Endothelial cell of umbilical vein (primary cell): ENCODE measurements around the gene MTRF1. TPM values are rescaled to one million over a fixed set of nuclear protein-coding genes. Genes with fewer than 3 reads are reported as not detected.
A peak's percentile ranks its signal among the peaks of the same experiment; 100 is the strongest.

ENCODE experiments used
- BruUV-seq: library from RNA; stranded (reverse); fragments of 400-500 nt; replicated peaks from 2 replicates; lab custom pipeline; 2021; lab: Mats Ljungman, UMichigan
- CTCF ChIA-PET: fragments of 300-600, 350-600 bp; sonication (Branson Sonifier 250); formaldehyde crosslinking; loops from one replicate; lab custom pipeline; 2021; ENCODE audit warnings: antibody characterized with exemption, inconsistent platforms; lab: Charles Lee
- POLR2A ChIA-PET: fragments of 300-600, 350-600 bp; sonication (Branson Sonifier 250); formaldehyde crosslinking; loops from one replicate; lab custom pipeline; 2021; ENCODE audit warnings: antibody characterized with exemption, inconsistent platforms; lab: Charles Lee
- DNase-seq: peaks from one replicate; pipeline ENCODE4 v3.0.0-alpha.2; 2011; ENCODE audit warnings: low read depth, low spot score
- FAIRE-seq: peaks from 2 replicates; lab custom pipeline; 2011; peaks lifted over from hg19 to GRCh38; lab: Jason Lieb, UNC
- H2AFZ ChIP-seq: 2 replicates; pipeline ENCODE4 v1.6.0; 2012; ENCODE audit warnings: low read depth, low read length, control low read depth, inconsistent platforms
- H3K27ac ChIP-seq: 2 replicates; pipeline ENCODE4 v1.5.1; 2011; ENCODE audit warnings: low read depth, mild to moderate bottlenecking, control low read depth, low read length, moderate library complexity; ENCODE audit not compliant: insufficient read depth
- H3K27me3 ChIP-seq, 2 experiments: 2 replicates each; pipeline versions ENCODE4 v1.6.0 to v1.6.1; 2011; ENCODE audit warnings: low read length in 2 of 2, mixed read lengths in 1 of 2; ENCODE audit not compliant: control insufficient read depth in 2 of 2, insufficient read depth in 2 of 2
- H3K36me3 ChIP-seq, 2 experiments: 2 replicates in 1 of 2; 3 replicates in 1 of 2; pipeline ENCODE4 v1.5.1; 2011; ENCODE audit warnings: low read length in 2 of 2, mild to moderate bottlenecking in 1 of 2, moderate library complexity in 1 of 2; ENCODE audit not compliant: control insufficient read depth in 2 of 2, insufficient read depth in 2 of 2; ENCODE audit errors: extremely low read depth in 1 of 2
- H3K4me1 ChIP-seq: 3 replicates; pipeline ENCODE4 v1.5.1; 2011; ENCODE audit warnings: mild to moderate bottlenecking, low read length; ENCODE audit not compliant: control insufficient read depth, insufficient read depth; ENCODE audit errors: extremely low read depth
- H3K4me2 ChIP-seq: 2 replicates; pipeline ENCODE4 v1.6.1; 2011; ENCODE audit warnings: low read length, control low read depth, mixed read lengths; ENCODE audit not compliant: insufficient read depth
- H3K4me3 ChIP-seq, 3 experiments: fragments of 200-600 bp in 1 of 3; sonication (generic), shearing (Covaris generic) in 1 of 3; replicated peaks in 1 of 3; 2 replicates each; pipeline ENCODE4 v1.5.1; 2011 to 2016; ENCODE audit warnings: control low read depth in 3 of 3, low read length in 3 of 3, mild to moderate bottlenecking in 2 of 3, inconsistent platforms in 1 of 3, low read depth in 1 of 3, moderate library complexity in 1 of 3; ENCODE audit not compliant: insufficient read depth in 1 of 3
- H3K79me2 ChIP-seq: 2 replicates; pipeline ENCODE4 v1.6.0; 2012; ENCODE audit warnings: low read length, inconsistent platforms; ENCODE audit not compliant: control insufficient read depth, insufficient read depth
- H3K9ac ChIP-seq: replicated peaks from 2 replicates; pipeline ENCODE3; 2011; ENCODE audit warnings: low read length, control low read depth; ENCODE audit not compliant: insufficient read depth; ENCODE audit errors: extremely low read depth
- H3K9me1 ChIP-seq: replicated peaks from 3 replicates; pipeline ENCODE4 v1.6.0; 2011; ENCODE audit warnings: mild to moderate bottlenecking, low read length; ENCODE audit not compliant: control insufficient read depth, insufficient read depth; ENCODE audit errors: extremely low read depth
- H3K9me3 ChIP-seq: replicated peaks from 2 replicates; pipeline ENCODE4 v1.5.1; 2012; ENCODE audit warnings: low read length, inconsistent platforms; ENCODE audit not compliant: control insufficient read depth, insufficient read depth
- H4K20me1 ChIP-seq: replicated peaks from 2 replicates; pipeline ENCODE3; 2011; ENCODE audit warnings: mild to moderate bottlenecking, low read length; ENCODE audit not compliant: control insufficient read depth, insufficient read depth; ENCODE audit errors: extremely low read depth
- CTCF ChIP-seq, 2 donors: IDR thresholded peaks; 1 replicate in 1 of 2; 2 replicates in 1 of 2; pipeline ENCODE4 v1.5.1; 2011; ENCODE audit warnings: low read length in 2 of 2, mild to moderate bottlenecking in 2 of 2, moderate library complexity in 2 of 2, control low read depth in 1 of 2, inconsistent platforms in 1 of 2, low read depth in 1 of 2; ENCODE audit not compliant: insufficient read depth in 1 of 2; ENCODE audit errors: extremely low read depth in 1 of 2
- EZH2 ChIP-seq: IDR thresholded peaks from 2 replicates; pipeline ENCODE4 v1.6.1; 2012; ENCODE audit warnings: borderline replicate concordance, low read depth, mild to moderate bottlenecking, moderate library complexity, low read length, inconsistent platforms; ENCODE audit not compliant: severe bottlenecking
- FOS ChIP-seq: IDR thresholded peaks from 2 replicates; pipeline ENCODE4 v1.6.1; 2011; ENCODE audit warnings: mild to moderate bottlenecking, low read length, moderate library complexity, borderline replicate concordance; ENCODE audit not compliant: insufficient read depth
- GATA2 ChIP-seq: IDR thresholded peaks from 2 replicates; pipeline ENCODE4 v1.7.0; 2011; ENCODE audit warnings: low read depth, mild to moderate bottlenecking, moderate library complexity, mixed read lengths, low read length; ENCODE audit not compliant: insufficient read length, insufficient read depth
- JUN ChIP-seq: IDR thresholded peaks from 2 replicates; pipeline ENCODE4 v1.6.1; 2011; ENCODE audit warnings: borderline replicate concordance, low read depth; ENCODE audit not compliant: insufficient read length, insufficient read depth
- MAX ChIP-seq: IDR thresholded peaks from 2 replicates; pipeline ENCODE4 v1.6.1; 2011; ENCODE audit not compliant: insufficient read depth, insufficient read length
- MYC ChIP-seq: IDR thresholded peaks from one replicate; pipeline ENCODE4 v1.6.1; 2011; ENCODE audit warnings: mild to moderate bottlenecking, low read depth, low read length
- POLR2A ChIP-seq: IDR thresholded peaks from 2 replicates; pipeline ENCODE4 v1.6.1; 2012; ENCODE audit warnings: low read depth, mild to moderate bottlenecking, control low read depth, low read length
- POLR2AphosphoS5 ChIP-seq: IDR thresholded peaks from 2 replicates; pipeline ENCODE4 v1.6.1; 2012; ENCODE audit warnings: low read depth, mild to moderate bottlenecking, control low read depth, low read length, moderate library complexity; ENCODE audit not compliant: insufficient read depth
- dilution Hi-C: fragments of 300-500 bp; cut with MboI; formaldehyde crosslinking; loops from one replicate; pipeline ENCODE4 v1.15.0; 2019; ENCODE audit warnings: low sequenced_read_pairs; ENCODE audit not compliant: extremely low pct_ligation_motif_present
- intact Hi-C: fragments of 100-400 bp; cut with micrococcal nuclease; formaldehyde crosslinking; loops from one replicate; pipeline ENCODE4 v1.10.0; 2022
- polyA plus RNA-seq, 4 experiments: library from polyadenylated mRNA; depleted of rRNA in 3 of 4; stranded (reverse) in 3 of 4; unstranded in 1 of 4; fragments of >200 nt; gene quantifications; 2 replicates each; pipeline versions ENCODE4 v1.2.1 to v1.2.3, GENCODE V29; 2011 to 2012; ENCODE audit warnings: missing spikeins in 1 of 4
- total RNA-seq: library from RNA; stranded (reverse); gene quantifications from 2 replicates; pipeline ENCODE4 v1.2.3, GENCODE V29; 2021

MTRF1 gene
- total and polyA plus RNA-seq, 2 donors (not counting 3 experiments of a cell fraction or from before 2014, with no cell fraction given), result 8.0 to 16.3 TPM

GRCh38 chr13:41268764-41269163, 5.4 kb upstream of the MTRF1 start:
- no peak for FAIRE-seq
- no peaks in the 10 kb centered on the region for H3K9me3 ChIP-seq
- POLR2A ChIA-PET, result no interaction called here
- no peaks in the 10 kb centered on the region for H3K79me2 ChIP-seq
- H3K9ac ChIP-seq, result no peak overlapping the region
- no peaks in the 10 kb centered on the region for H4K20me1 ChIP-seq
- BruUV-seq, result no TSS peak
- H3K36me3 ChIP-seq, result no peaks in the 10 kb centered on the region
- H3K4me1 ChIP-seq, result peaks cover 3% of the 10 kb centered on the region
- no peaks in the 10 kb centered on the region for H3K27me3 ChIP-seq
- no peak overlapping the region for H2AFZ ChIP-seq
- intact Hi-C loops (no loop called here), dilution Hi-C loops (no loop called here)
- CTCF ChIA-PET, result no interaction called here
- no peak overlapping the region for H3K4me3 ChIP-seq
- DNase-seq, result peak; percentile 20
- no peak overlapping the region for H3K27ac ChIP-seq
- H3K9me1 ChIP-seq, result no peaks in the 10 kb centered on the region
- H3K4me2 ChIP-seq, result no peak overlapping the region
- TF ChIP-seq MYC (no peak), FOS (no peak), POLR2A (no peak), CTCF (IDR thresholded peaks at IDR 0.05; ENCODE audit: extremely low read depth in 1 of 2, insufficient read depth in 1 of 2, low read depth in 1 of 2, low read length in 2 of 2) (no peak), EZH2 (no peak), POLR2AphosphoS5 (no peak), GATA2 (no peak), JUN (no peak), MAX (no peak)
